GM12801 (cell line): ENCODE measurements around the gene BTBD7.

ENCODE experiments used
- CTCF ChIP-seq: IDR thresholded peaks from one replicate; pipeline ENCODE4 v1.5.1; 2011; ENCODE audit warnings: control low read depth; ENCODE audit not compliant: insufficient read length; ENCODE audit errors: extremely low read depth

Gene BTBD7

GRCh38 chr14:93295541-93296220, 37.2 kb downstream of the BTBD7 start:
- no peak for TF ChIP-seq CTCF

- TF ChIP-seq CTCF, result no peak
Observed at GRCh38 chr14:93286212-93286890, 46.5 kb downstream of the BTBD7 start.

- no peak for TF ChIP-seq CTCF
Observed at GRCh38 chr14:93285044-93285443, 47.8 kb downstream of the BTBD7 start.

- TF ChIP-seq CTCF, result no peak
Observed at GRCh38 chr14:93281937-93282336, 50.9 kb downstream of the BTBD7 start.

GRCh38 chr14:93280743-93281142, 52.1 kb downstream of the BTBD7 start:
- TF ChIP-seq CTCF, result no peak

GRCh38 chr14:93276031-93276716, 56.7 kb downstream of the BTBD7 start:
- TF ChIP-seq CTCF, result no peak

- no peak for TF ChIP-seq CTCF
Observed at GRCh38 chr14:93274055-93274806, 58.6 kb downstream of the BTBD7 start.
